ENCODE results near the gene ZNF746. TPM values are rescaled to one million over a fixed set of nuclear protein-coding genes. Genes with fewer than 3 reads are reported as not detected.

The ZNF746 gene
- total RNA-seq, 1 donor from 2014 or later: 29.0 TPM

DNA sequence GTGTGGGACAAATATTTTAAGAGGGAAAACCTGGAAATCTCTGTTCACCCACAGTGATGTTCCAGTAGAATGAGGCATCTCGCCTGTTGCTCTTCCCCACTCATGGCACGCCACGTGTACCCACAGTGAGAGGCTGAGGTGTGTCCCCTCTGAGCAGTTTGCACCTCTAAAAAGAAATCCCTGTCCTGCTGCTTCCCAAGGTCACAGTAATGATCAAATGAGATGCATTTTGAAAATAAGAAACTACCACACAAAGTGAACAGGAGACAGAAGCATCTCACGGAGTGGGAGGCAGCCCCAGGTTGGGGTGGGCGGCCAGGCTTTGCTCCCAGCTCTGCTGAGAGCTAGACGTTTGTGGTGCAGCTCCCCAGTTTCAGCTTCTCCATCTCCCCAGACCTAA, 24.4 kb downstream of the ZNF746 start:
- H3K36me3 ChIP-seq: peaks cover 0 to 48% of the 10 kb centered on the region in 2 donors

DNA sequence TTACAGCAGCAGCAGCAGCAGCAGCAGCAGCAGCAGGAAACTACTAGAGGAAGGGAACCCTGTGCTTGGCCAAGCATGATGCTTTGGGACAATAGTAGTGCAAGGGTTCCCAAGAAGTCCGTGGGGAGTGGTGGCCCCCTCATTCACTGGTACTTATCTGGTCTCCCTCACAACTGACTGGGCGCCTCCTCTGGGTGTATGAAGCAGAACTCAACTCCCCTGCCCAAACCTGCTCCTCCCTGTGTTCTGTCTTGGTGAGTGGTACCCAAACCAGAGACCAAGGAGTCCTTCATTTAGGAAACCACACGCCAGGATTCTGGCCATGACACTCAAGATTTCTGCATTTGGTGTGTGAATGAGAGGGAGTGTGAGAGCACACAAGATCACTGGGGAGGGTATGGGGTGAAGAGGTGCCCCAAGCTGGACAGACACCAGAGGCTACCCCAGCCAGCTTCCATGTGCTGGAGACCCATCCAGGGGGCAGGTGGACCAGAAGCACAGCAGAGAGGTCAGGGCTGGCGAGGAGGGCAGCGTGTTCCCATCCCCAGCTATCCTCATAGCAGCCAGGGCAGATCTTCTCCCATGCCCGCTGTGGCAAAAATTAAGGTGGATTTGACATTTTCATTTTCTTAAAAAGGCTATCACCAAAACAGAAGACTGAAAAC, 26.2 kb downstream of the ZNF746 start:
- no peaks in the 10 kb centered on the region for H3K27me3 ChIP-seq
- H3K9me3 ChIP-seq: no peaks in the 10 kb centered on the region
- DNase-seq (ENCODE audit: extremely low spot score in 2 of 2): peak in 1 of 2 donors; percentile 54
- TF ChIP-seq POLR2AphosphoS5 (IDR thresholded peaks at IDR 0.05; ENCODE audit: insufficient read depth in 1 of 2, low read depth in 1 of 2) (no peak), POLR2A (IDR thresholded peaks at IDR 0.05) (no peak)
- TF ChIP-seq, protein P1, sequence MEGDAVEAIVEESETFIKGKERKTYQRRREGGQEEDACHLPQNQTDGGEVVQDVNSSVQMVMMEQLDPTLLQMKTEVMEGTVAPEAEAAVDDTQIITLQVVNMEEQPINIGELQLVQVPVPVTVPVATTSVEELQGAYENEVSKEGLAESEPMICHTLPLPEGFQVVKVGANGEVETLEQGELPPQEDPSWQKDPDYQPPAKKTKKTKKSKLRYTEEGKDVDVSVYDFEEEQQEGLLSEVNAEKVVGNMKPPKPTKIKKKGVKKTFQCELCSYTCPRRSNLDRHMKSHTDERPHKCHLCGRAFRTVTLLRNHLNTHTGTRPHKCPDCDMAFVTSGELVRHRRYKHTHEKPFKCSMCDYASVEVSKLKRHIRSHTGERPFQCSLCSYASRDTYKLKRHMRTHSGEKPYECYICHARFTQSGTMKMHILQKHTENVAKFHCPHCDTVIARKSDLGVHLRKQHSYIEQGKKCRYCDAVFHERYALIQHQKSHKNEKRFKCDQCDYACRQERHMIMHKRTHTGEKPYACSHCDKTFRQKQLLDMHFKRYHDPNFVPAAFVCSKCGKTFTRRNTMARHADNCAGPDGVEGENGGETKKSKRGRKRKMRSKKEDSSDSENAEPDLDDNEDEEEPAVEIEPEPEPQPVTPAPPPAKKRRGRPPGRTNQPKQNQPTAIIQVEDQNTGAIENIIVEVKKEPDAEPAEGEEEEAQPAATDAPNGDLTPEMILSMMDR (IDR thresholded peaks at IDR 0.05): no peak
- no peak overlapping the region for H3K27ac ChIP-seq
- H3K4me1 ChIP-seq: no peaks in the 10 kb centered on the region
- intact Hi-C loops (cut with DNase I): no loop called here
- H3K36me3 ChIP-seq: peaks cover 0 to 39% of the 10 kb centered on the region in 2 donors
- no peak overlapping the region for H3K4me3 ChIP-seq

More for the DNA sequence above, 24.4 kb downstream of the ZNF746 start:
- intact Hi-C loops (cut with DNase I): no loop called here
- DNase-seq (ENCODE audit: extremely low spot score in 2 of 2): peak in 1 of 2 donors; percentile 76
- no peaks in the 10 kb centered on the region for H3K9me3 ChIP-seq
- no peak overlapping the region for H3K27ac ChIP-seq
- TF ChIP-seq, protein P1 (IDR thresholded peaks at IDR 0.05): no peak
- TF ChIP-seq POLR2AphosphoS5 (IDR thresholded peaks at IDR 0.05; ENCODE audit: insufficient read depth in 1 of 2, low read depth in 1 of 2) (no peak), POLR2A (IDR thresholded peaks at IDR 0.05) (no peak)
- H3K27me3 ChIP-seq: no peaks in the 10 kb centered on the region
- no peak overlapping the region for H3K4me3 ChIP-seq
- no peaks in the 10 kb centered on the region for H3K4me1 ChIP-seq

DNA sequence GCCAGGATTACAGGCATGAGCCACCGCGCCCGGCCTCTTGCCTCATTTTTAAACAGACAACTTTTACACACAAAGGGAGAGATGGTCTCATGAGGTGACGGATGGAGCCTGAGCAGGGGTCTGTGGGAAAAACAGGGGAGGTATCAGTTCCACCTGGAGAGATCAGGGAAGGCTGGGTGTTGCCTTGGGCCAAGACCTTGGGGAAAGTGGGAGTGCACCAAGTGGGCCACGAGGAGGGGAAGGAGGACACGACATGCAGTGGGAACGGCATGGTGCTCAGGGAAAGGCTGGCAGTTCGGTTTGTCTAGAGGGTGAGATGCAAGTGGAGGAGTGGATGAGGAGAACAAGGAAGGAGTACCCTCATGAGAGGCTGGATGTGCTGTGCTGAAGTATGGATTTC, 27.8 kb downstream of the ZNF746 start:
- TF ChIP-seq, protein P1 (IDR thresholded peaks at IDR 0.05): no peak
- no peak for TF ChIP-seq POLR2AphosphoS5 (IDR thresholded peaks at IDR 0.05; ENCODE audit: insufficient read depth in 1 of 2, low read depth in 1 of 2)
- TF ChIP-seq POLR2A (IDR thresholded peaks at IDR 0.05): no peak
- Histone ChIP-seq H3K27ac (no peak overlapping the region), H3K36me3 (peaks cover 0 to 25% of the 10 kb centered on the region in 2 donors), H3K4me3 (no peak overlapping the region), H3K27me3 (no peaks in the 10 kb centered on the region), H3K4me1 (no peaks in the 10 kb centered on the region), H3K9me3 (no peaks in the 10 kb centered on the region)
- DNase-seq (ENCODE audit: extremely low spot score in 2 of 2): peak in 1 of 2 donors; percentile 76
- intact Hi-C loops (cut with DNase I): no loop called here

DNA sequence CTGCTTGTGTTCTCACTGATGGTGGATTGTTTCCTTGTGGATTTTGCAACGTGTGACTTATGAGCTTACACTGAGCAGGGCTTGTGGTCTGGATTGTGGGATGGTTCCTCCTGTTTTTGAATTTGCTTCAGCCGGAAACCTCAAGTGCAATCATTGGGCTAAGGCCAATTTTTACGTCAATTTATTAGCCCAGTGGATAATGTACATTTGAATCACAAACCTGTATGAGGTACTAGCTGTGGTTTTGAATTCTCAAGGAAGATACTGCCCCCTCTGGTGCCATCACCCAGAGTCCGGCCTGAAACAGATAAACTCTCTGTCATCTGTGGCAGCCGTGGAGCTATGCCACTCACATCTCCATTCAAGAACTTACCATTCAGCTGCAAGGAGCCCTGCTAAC, 29.4 kb downstream of the ZNF746 start:
- intact Hi-C loops (cut with DNase I): no loop called here
- Histone ChIP-seq H3K4me1 (no peaks in the 10 kb centered on the region), H3K27me3 (no peaks in the 10 kb centered on the region), H3K9me3 (no peaks in the 10 kb centered on the region), H3K4me3 (no peak overlapping the region), H3K36me3 (peaks cover 0 to 9% of the 10 kb centered on the region in 2 donors), H3K27ac (no peak overlapping the region)
- TF ChIP-seq, protein P1 (IDR thresholded peaks at IDR 0.05): no peak
- TF ChIP-seq POLR2AphosphoS5 (IDR thresholded peaks at IDR 0.05; ENCODE audit: insufficient read depth in 1 of 2, low read depth in 1 of 2): no peak
- TF ChIP-seq POLR2A (IDR thresholded peaks at IDR 0.05): no peak
- DNase-seq (ENCODE audit: extremely low spot score in 2 of 2): peak in 1 of 2 donors; percentile 49

DNA sequence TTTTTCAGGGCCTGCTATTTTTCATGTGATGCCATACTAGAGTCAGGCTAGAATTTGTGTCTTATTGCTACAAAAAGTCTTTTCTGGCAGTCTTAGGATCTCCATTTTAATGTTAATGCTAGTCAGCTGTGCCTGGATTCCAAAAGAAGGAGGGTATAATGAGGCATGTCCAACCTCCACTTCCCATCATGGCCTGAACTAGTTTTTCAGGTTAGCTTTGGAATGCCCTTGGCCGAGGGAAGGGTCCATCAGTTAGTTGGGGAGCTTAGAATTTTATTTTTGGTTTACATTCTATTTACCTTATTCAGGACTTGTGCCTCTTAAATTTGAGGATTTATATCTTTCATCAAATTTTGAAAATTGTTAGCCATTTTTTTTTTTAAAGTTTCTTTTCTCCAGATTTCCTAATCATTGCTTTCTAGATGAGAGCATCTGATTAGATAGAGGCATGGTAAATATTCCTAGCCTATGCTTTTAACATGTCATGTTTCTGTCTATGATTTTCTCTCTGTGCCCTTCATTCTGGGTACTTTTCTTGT, 30.2 kb downstream of the ZNF746 start:
- TF ChIP-seq POLR2A (IDR thresholded peaks at IDR 0.05): no peak
- TF ChIP-seq, protein P1 (IDR thresholded peaks at IDR 0.05): no peak
- no peak for TF ChIP-seq POLR2AphosphoS5 (IDR thresholded peaks at IDR 0.05; ENCODE audit: insufficient read depth in 1 of 2, low read depth in 1 of 2)
- H3K9me3 ChIP-seq: no peaks in the 10 kb centered on the region
- no peak overlapping the region for H3K27ac ChIP-seq
- intact Hi-C loops (cut with DNase I): no loop called here
- DNase-seq (ENCODE audit: extremely low spot score in 2 of 2): no peak
- H3K4me1 ChIP-seq: no peaks in the 10 kb centered on the region
- H3K36me3 ChIP-seq: peaks cover 0 to 2% of the 10 kb centered on the region in 2 donors
- H3K4me3 ChIP-seq: no peak overlapping the region
- H3K27me3 ChIP-seq: no peaks in the 10 kb centered on the region
